HL-60 (cell line): Measurements from ENCODE around the gene HPS5.

ENCODE experiments used
- CTCF ChIP-seq: IDR thresholded peaks from one replicate; pipeline ENCODE4 v1.5.1; 2011; ENCODE audit warnings: low read length, control low read depth, inconsistent platforms; ENCODE audit not compliant: insufficient read depth
- GABPA ChIP-seq: IDR thresholded peaks from 2 replicates; pipeline ENCODE4 v1.6.1; 2012; ENCODE audit warnings: low read depth
- POLR2AphosphoS5 ChIP-seq: IDR thresholded peaks from 2 replicates; pipeline ENCODE4 v1.6.1; 2012; ENCODE audit warnings: low read depth
- REST ChIP-seq: IDR thresholded peaks from 2 replicates; pipeline ENCODE4 v1.6.1; 2012; ENCODE audit warnings: low read depth; ENCODE audit not compliant: insufficient replicate concordance

- TF ChIP-seq GABPA (no peak), CTCF (no peak), REST (no peak), POLR2AphosphoS5 (no peak)
Observed at GRCh38 chr11:18236664-18237356, 85.1 kb downstream of the HPS5 start, which contains the start of gene SAA4.
